ENCODE measurements around the gene EXOC3.

EXOC3 gene

DNA sequence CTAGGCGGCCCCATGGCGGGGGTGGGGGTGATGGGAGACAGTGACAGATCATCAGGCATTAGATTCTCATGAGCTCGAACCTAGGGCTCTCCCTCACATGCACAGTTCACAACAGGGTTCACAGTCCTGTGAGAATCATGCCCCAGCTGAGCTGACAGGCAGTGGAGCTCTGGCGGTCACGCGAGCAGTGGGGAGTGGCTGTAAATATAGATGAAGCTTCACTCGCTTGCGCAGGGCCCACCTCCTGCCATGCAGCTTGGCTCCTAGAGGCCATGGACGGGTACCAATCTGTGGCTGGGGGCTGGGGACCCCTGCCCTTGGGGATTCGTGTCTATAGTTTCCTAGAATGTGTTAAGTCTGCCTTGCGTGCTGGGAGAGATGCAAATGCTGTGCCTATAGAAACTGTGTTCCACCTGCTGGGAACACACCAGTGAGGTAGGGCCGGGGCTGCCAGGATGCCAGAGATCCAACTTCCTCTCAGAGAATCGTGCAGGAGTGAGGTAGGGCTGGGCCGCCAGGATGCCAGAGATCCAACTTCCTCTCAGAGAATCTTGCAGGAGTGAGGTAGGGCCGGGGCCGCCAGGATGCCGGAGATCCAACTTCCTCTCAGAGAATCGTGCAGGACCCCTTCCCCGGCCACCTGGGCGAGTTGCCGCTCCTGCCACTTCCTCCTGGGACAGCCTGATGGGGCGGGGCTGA is 14.1 kb upstream of the EXOC3 start:
- TF ChIP-seq, protein P1, sequence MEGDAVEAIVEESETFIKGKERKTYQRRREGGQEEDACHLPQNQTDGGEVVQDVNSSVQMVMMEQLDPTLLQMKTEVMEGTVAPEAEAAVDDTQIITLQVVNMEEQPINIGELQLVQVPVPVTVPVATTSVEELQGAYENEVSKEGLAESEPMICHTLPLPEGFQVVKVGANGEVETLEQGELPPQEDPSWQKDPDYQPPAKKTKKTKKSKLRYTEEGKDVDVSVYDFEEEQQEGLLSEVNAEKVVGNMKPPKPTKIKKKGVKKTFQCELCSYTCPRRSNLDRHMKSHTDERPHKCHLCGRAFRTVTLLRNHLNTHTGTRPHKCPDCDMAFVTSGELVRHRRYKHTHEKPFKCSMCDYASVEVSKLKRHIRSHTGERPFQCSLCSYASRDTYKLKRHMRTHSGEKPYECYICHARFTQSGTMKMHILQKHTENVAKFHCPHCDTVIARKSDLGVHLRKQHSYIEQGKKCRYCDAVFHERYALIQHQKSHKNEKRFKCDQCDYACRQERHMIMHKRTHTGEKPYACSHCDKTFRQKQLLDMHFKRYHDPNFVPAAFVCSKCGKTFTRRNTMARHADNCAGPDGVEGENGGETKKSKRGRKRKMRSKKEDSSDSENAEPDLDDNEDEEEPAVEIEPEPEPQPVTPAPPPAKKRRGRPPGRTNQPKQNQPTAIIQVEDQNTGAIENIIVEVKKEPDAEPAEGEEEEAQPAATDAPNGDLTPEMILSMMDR (conservative IDR thresholded peaks at IDR 0.05; ENCODE audit: low read depth, low read length): no peak
- no peak for DNase-seq (ENCODE audit: low read depth)
- no peak overlapping the region for H3K4me3 ChIP-seq (ENCODE audit: low read depth, low read length)

GRCh38 chr5:429453-430188 is 13.4 kb upstream of the EXOC3 start:
- H3K4me3 ChIP-seq (ENCODE audit: low read depth, low read length): no peak overlapping the region
- TF ChIP-seq, protein P1 (conservative IDR thresholded peaks at IDR 0.05; ENCODE audit: low read depth, low read length): no peak
- DNase-seq (ENCODE audit: low read depth): peak; percentile 71

- no peak for DNase-seq (ENCODE audit: low read depth)
- no peak overlapping the region for H3K4me3 ChIP-seq (ENCODE audit: low read depth, low read length)
- TF ChIP-seq, protein P1 (conservative IDR thresholded peaks at IDR 0.05; ENCODE audit: low read depth, low read length): no peak
These were observed 12.6 kb upstream of the EXOC3 start for GRCh38 chr5:430214-430925.

DNA sequence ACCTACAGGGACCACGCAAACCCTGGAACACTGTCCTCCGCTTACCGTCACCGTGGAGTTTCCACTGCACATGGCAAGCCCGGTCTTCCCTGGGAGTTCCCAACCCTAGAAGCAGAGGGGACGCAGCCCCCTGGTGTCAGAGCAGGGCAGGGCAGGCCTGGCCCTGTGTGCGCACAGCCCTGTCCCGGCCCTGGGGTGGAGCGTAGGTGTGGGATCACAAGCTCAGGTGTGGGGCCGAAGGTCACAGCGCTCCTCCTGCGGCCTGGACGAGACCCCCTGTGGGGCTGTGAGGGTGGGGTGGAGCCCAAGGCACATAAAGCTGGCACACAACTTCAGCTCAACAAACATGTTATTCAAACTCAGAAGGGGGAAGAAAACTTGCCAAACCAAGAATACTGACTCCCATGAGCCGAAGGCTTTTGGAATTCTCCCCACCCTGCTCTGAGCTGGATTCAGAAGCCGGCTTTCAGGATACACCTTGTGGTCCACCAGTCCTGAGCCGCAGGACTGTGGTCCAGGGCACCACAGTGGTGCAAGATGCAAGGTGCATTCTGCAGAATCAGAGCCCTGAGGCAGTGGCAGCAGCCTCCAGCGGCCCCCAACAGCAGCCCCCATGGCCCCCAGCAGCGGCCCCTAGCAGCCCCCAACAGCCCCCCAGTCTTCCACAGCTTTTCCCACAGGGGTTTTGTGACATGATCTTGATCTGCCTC is 11.8 kb upstream of the EXOC3 start:
- DNase-seq (ENCODE audit: low read depth): peak; percentile 43
- TF ChIP-seq, protein P1 (conservative IDR thresholded peaks at IDR 0.05; ENCODE audit: low read depth, low read length): peak; percentile 81
- H3K4me3 ChIP-seq (ENCODE audit: low read depth, low read length): no peak overlapping the region

DNA sequence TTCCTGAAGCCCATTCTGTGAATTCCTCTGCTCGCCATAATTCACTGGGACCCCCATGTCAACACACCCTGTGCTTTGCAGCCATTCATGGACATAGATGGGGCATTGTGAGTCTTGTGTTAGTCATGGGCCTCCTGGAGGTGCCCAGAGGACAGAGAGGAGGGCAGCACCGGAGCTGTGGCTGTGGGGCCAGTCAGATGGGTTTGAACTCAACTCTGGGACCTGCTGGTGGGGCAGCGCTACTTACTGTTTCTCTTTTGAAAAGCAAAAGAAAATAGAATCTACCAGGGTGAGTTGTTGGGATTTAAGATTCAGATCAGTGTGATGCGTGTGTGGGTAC is 11.3 kb upstream of the EXOC3 start:
- TF ChIP-seq, protein P1 (conservative IDR thresholded peaks at IDR 0.05; ENCODE audit: low read depth, low read length): no peak
- no peak for DNase-seq (ENCODE audit: low read depth)

GRCh38 chr5:432201-432927 is 10.6 kb upstream of the EXOC3 start:
- H3K4me3 ChIP-seq (ENCODE audit: low read depth, low read length): no peak overlapping the region
- TF ChIP-seq, protein P1 (conservative IDR thresholded peaks at IDR 0.05; ENCODE audit: low read depth, low read length): no peak
- no peak for DNase-seq (ENCODE audit: low read depth)

More for the DNA sequence above, 11.3 kb upstream of the EXOC3 start:
- no peak overlapping the region for H3K4me3 ChIP-seq (ENCODE audit: low read depth, low read length)
